Fibroblast of lung (primary cell): ENCODE results near the gene RYR2. TPM values are rescaled to one million over a fixed set of nuclear protein-coding genes. Genes with fewer than 3 reads are reported as not detected.

Source experiments
- DNase-seq, 2 donors: peaks; one replicate each; pipeline versions ENCODE4 v3.0.0 to v3.0.0-alpha.2; 2010; ENCODE audit warnings: low read depth in 2 of 2
- H2AFZ ChIP-seq: 2 replicates; pipeline ENCODE4 v1.5.1; 2012; ENCODE audit warnings: low read length, control low read depth, inconsistent platforms
- H3K27ac ChIP-seq: 2 replicates; pipeline ENCODE4 v1.5.1; 2011; ENCODE audit warnings: low read length, control low read depth; ENCODE audit not compliant: insufficient read depth
- H3K27me3 ChIP-seq: 2 replicates; pipeline ENCODE4 v1.5.1; 2011; ENCODE audit warnings: mild to moderate bottlenecking, low read length; ENCODE audit not compliant: control insufficient read depth, insufficient read depth
- H3K36me3 ChIP-seq: 2 replicates; pipeline ENCODE4 v1.5.1; 2011; ENCODE audit warnings: low read length; ENCODE audit not compliant: control insufficient read depth, insufficient read depth
- H3K4me1 ChIP-seq: 2 replicates; pipeline ENCODE4 v1.5.1; 2011; ENCODE audit warnings: low read length; ENCODE audit not compliant: control insufficient read depth, insufficient read depth; ENCODE audit errors: extremely low read depth
- H3K4me2 ChIP-seq: 2 replicates; pipeline ENCODE4 v1.5.1; 2011; ENCODE audit warnings: low read length, control low read depth; ENCODE audit not compliant: insufficient read depth; ENCODE audit errors: extremely low read depth
- H3K4me3 ChIP-seq, 4 experiments: fragments of 200-600 bp in 1 of 4; sonication (generic) in 1 of 4; replicated peaks in 1 of 4; 2 replicates each; pipeline ENCODE4 v1.5.1; 2011 to 2016; ENCODE audit warnings: low read length in 4 of 4, low read depth in 3 of 4, mild to moderate bottlenecking in 3 of 4, control low read depth in 2 of 4, inconsistent platforms in 1 of 4, mixed read lengths in 1 of 4; ENCODE audit not compliant: insufficient read depth in 1 of 4; ENCODE audit errors: control extremely low read depth in 1 of 4
- H3K79me2 ChIP-seq: 2 replicates; pipeline ENCODE4 v1.5.1; 2012; ENCODE audit warnings: mild to moderate bottlenecking, low read length, inconsistent platforms; ENCODE audit not compliant: control insufficient read depth, insufficient read depth
- H3K9ac ChIP-seq: 2 replicates; pipeline ENCODE4 v1.5.1; 2011; ENCODE audit warnings: mild to moderate bottlenecking, low read length, control low read depth; ENCODE audit not compliant: insufficient read depth
- H3K9me3 ChIP-seq: 2 replicates; pipeline ENCODE4 v1.5.1; 2012; ENCODE audit warnings: low read depth, low read length; ENCODE audit not compliant: control insufficient read depth, insufficient read depth
- H4K20me1 ChIP-seq: 2 replicates; pipeline ENCODE4 v1.5.1; 2011; ENCODE audit warnings: low read length; ENCODE audit not compliant: control insufficient read depth, insufficient read depth; ENCODE audit errors: extremely low read depth
- EZH2 ChIP-seq: IDR thresholded peaks from 2 replicates; pipeline ENCODE4 v1.5.1; 2012; ENCODE audit warnings: low read length, control low read depth, mild to moderate bottlenecking; ENCODE audit errors: missing control alignments
- polyA minus RNA-seq: library from RNA; depleted of rRNA, polyadenylated mRNA; stranded (reverse); fragments of >200 nt; gene quantifications from 2 replicates; pipeline ENCODE4 v1.2.3, GENCODE V29; 2011; ENCODE audit warnings: low replicate concordance
- polyA plus RNA-seq, 2 donors: library from polyadenylated mRNA; depleted of rRNA in 1 of 2; stranded (reverse) in 1 of 2; unstranded in 1 of 2; fragments of >200 nt; gene quantifications; 2 replicates each; pipeline ENCODE4 v1.2.1, GENCODE V29; 2011 to 2012; ENCODE audit warnings: missing spikeins in 1 of 2
- total RNA-seq: library from RNA; depleted of rRNA; stranded (reverse); fragments of >200 nt; gene quantifications from 2 replicates; pipeline ENCODE4 v1.2.1, GENCODE V29; 2014
- TF ChIP-seq, protein P1 (sequence below), 2 donors: IDR thresholded peaks in 1 of 2; conservative IDR thresholded peaks in 1 of 2; 1 replicate in 1 of 2; 2 replicates in 1 of 2; pipeline ENCODE4 v1.5.1; 2011 to 2012; ENCODE audit warnings: low read length in 2 of 2, control low read depth in 1 of 2, inconsistent platforms in 1 of 2, low read depth in 1 of 2, mild to moderate bottlenecking in 1 of 2

The RYR2 gene
- total RNA-seq: 0.17 and 0.51 TPM in 2 replicates
- 0.06 TPM in 1 of 2 replicates, not detected in the other for polyA plus RNA-seq
- polyA plus RNA-seq (2012): 0.03 TPM in 1 of 2 replicates, not detected in the other
- not detected in 2 replicates for polyA minus RNA-seq

DNA sequence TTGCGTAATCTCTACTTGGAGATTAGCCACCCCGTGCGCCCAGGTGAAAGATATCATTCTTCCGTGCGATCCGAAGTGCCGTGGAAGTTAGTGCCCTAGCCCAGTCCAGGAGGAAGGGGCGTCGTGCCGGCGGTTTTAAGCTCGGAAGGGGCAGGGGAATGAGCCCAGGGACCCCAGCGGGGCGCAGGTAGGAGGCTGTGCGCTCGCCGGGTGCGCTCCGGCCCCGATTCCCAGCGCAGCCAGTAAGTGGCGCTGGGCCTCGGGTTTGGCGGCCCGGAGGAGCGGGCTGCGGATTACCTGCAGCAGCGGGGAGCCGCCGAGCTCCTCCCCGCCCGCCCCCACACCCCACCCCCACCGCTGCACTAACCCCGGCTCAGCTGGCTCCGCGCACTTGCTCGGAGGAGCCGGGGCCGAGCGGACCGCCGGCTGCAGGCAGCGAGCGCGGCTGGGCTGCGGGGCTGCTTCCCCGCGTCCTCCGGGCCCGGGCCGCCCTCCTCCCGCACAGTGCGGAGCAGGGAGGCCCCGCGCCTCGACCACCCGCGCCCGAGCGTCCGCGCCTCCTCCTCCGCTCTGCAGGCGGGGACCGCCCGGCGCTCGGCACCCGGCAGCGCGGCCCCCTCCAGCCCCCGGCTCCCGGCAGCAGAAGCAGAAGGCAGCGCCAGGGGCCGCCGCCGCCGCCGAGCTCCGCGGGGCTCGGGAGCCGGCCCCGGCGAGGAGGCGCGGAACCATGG is at the start of gene RYR2:
Gene RYR2, plus strand, starts transcription at position 390 of the 731 bp plus-strand sequence. Its CDS starts 338 bp downstream, at position 728.
- peak within 1 kb of the TSS; percentile 35 for H3K4me2 ChIP-seq
- DNase-seq: peak in 1 of 2 donors; percentile 12
- H3K9me3 ChIP-seq: no peaks in the 10 kb centered on the region
- peaks cover 2% of the 10 kb centered on the region for H3K4me1 ChIP-seq
- no peak within 1 kb of the TSS for H3K9ac ChIP-seq
- no peak within 1 kb of the TSS for H3K27ac ChIP-seq
- H4K20me1 ChIP-seq: no peaks in the 10 kb centered on the region
- no peaks in the 10 kb centered on the region for H3K36me3 ChIP-seq
- H3K4me3 ChIP-seq: peak within 1 kb of the TSS in 1 of 4 experiments; percentile 22
- H3K79me2 ChIP-seq: no peaks in the 10 kb centered on the region
- TF ChIP-seq EZH2: no peak
- TF ChIP-seq, protein P1, sequence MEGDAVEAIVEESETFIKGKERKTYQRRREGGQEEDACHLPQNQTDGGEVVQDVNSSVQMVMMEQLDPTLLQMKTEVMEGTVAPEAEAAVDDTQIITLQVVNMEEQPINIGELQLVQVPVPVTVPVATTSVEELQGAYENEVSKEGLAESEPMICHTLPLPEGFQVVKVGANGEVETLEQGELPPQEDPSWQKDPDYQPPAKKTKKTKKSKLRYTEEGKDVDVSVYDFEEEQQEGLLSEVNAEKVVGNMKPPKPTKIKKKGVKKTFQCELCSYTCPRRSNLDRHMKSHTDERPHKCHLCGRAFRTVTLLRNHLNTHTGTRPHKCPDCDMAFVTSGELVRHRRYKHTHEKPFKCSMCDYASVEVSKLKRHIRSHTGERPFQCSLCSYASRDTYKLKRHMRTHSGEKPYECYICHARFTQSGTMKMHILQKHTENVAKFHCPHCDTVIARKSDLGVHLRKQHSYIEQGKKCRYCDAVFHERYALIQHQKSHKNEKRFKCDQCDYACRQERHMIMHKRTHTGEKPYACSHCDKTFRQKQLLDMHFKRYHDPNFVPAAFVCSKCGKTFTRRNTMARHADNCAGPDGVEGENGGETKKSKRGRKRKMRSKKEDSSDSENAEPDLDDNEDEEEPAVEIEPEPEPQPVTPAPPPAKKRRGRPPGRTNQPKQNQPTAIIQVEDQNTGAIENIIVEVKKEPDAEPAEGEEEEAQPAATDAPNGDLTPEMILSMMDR (conservative IDR thresholded peaks at IDR 0.05 in 1 of 2, IDR thresholded peaks at IDR 0.05 in 1 of 2; ENCODE audit: low read depth in 1 of 2, low read length in 2 of 2): peak; percentile 27 to 33
- peaks cover 17% of the 10 kb centered on the region for H3K27me3 ChIP-seq
- no peak within 1 kb of the TSS for H2AFZ ChIP-seq

DNA sequence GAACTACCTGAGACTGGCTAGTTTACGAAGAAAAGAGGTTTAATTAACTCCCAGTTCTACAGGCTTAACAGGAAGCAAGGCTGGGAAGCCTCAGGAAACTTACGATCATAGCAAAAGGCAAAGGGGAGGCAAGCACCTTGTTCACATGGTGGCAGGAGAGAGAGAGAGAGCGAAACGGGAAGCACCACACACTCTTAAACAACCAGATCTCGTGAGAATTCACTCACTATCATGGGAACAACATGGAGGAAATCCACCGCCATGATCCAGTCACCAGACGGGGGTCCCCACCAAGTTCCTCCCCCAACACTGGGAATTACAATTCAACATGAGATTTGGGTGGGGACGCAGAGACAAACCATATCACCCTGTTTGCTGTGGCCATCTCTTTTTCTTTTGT is 49.5 kb upstream of the RYR2 start:
- H3K27me3 ChIP-seq: no peaks in the 10 kb centered on the region
- H3K4me2 ChIP-seq: no peak overlapping the region
- H4K20me1 ChIP-seq: no peaks in the 10 kb centered on the region
- no peak overlapping the region for H3K9ac ChIP-seq
- no peak overlapping the region for H2AFZ ChIP-seq
- H3K27ac ChIP-seq: no peak overlapping the region
- DNase-seq: no peak
- H3K9me3 ChIP-seq: no peaks in the 10 kb centered on the region
- H3K4me3 ChIP-seq: no peak overlapping the region
- no peaks in the 10 kb centered on the region for H3K36me3 ChIP-seq
- no peaks in the 10 kb centered on the region for H3K4me1 ChIP-seq
- H3K79me2 ChIP-seq: no peaks in the 10 kb centered on the region
- TF ChIP-seq EZH2: no peak
- TF ChIP-seq, protein P1 (conservative IDR thresholded peaks at IDR 0.05 in 1 of 2, IDR thresholded peaks at IDR 0.05 in 1 of 2; ENCODE audit: low read depth in 1 of 2, low read length in 2 of 2): no peak

DNA sequence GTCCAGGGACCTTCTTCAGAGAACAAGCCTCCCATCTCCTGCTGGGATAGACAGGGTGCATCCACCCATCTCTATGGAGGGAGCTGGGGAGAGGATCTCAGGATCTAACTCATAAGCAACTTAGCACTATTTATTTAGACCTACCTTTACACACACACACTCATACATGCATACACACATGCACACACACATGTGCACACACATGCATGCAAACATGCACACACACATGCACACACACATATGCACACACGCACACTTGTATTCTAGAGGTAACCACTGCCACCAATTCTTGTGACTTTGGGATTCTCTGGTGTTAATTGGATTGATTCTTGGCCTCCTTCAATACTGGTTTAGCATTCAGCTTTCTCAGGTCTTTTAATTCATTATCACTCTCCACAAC is 47.5 kb upstream of the RYR2 start:
- TF ChIP-seq, protein P1 (conservative IDR thresholded peaks at IDR 0.05 in 1 of 2, IDR thresholded peaks at IDR 0.05 in 1 of 2; ENCODE audit: low read depth in 1 of 2, low read length in 2 of 2): no peak
- no peak for TF ChIP-seq EZH2
- Histone ChIP-seq H3K9me3 (no peaks in the 10 kb centered on the region), H3K4me1 (no peaks in the 10 kb centered on the region), H3K27me3 (no peaks in the 10 kb centered on the region), H2AFZ (no peak overlapping the region), H3K9ac (no peak overlapping the region), H3K79me2 (no peaks in the 10 kb centered on the region), H3K36me3 (no peaks in the 10 kb centered on the region), H3K27ac (no peak overlapping the region), H4K20me1 (no peaks in the 10 kb centered on the region), H3K4me3 (no peak overlapping the region), H3K4me2 (no peak overlapping the region)
- DNase-seq: no peak
